ENCODE data around the gene POR. TPM values are rescaled to one million over a fixed set of nuclear protein-coding genes. Genes with fewer than 3 reads are reported as not detected.

POR gene
- total and polyA plus RNA-seq, 2 of the 8 experiments (the other 6 are each of a cell fraction or from before 2014, with no cell fraction given): 98.7 to 144 TPM

DNA sequence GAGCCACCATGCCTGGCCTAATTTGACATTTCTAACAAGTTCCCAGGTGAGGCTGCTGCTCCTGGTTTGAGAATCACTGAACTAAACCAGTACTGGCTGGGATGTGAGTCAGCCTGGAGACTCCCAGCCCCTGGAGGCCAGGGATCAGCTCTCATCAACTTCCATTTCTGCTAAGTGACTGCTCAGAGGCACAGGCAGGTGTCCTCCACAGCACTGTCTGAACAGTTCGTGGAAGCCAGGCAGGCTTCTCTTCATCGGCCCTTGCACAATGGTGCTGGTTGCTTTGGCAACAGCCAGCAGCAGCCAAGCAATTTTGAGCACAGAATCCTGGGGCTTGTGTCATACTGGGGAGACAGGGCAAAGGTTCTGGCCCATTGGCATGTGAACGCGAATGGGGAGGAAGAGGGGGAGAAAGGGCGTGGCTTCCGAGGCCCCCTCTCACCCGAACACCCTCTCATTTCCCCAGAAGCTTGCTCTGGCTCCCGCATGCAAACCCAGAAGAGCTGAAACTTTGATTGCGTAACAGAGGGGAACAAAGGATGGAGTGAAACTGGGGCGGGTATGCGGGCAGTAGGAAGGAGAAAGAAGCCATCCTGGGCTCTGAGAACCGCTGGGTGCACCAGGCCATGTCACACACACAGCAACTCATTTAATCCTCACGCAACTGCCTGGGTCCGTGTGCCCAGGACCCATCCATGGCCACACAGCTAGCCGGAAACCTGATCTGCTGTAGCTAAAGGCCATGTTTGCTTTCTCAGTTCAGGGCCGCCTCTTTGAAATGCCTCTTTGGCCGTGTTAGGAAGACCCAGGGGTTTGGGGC, 9.0 kb upstream of the POR start:
- Histone ChIP-seq H2BK20ac (ENCODE audit: low read length) (no peak overlapping the region), H3K27ac (ENCODE audit: low read depth, low read length) (peak overlapping the region; percentile 48; the same call in 1 of the 2 replicates), H2BK15ac (ENCODE audit: low read length) (0 out of 2 replicates have a peak overlapping the region, but pooled peaks have one; percentile 3), H2AK5ac (ENCODE audit: low read depth, low read length) (no peak overlapping the region), H3K4ac (replicated peaks; ENCODE audit: insufficient read length, low read depth, low read length) (no peak overlapping the region), H2BK5ac (ENCODE audit: low read depth, low read length) (peak overlapping the region; percentile 14; the same call in 1 of the 2 replicates), H3K4me1 (replicated peaks in 1 of 4; ENCODE audit: control insufficient read depth in 3 of 4, insufficient read depth in 4 of 4, low read length in 3 of 4) (peaks cover 0 to 8% (median 5%) of the 10 kb centered on the region in 4 experiments; a peak in 5 of 7 replicates), H3K9me3 (ENCODE audit: insufficient read depth in 2 of 2, low read depth in 1 of 2, low read length in 1 of 2) (no peaks in the 10 kb centered on the region), H3K79me2 (ENCODE audit: control insufficient read depth in 1 of 2, insufficient read depth in 2 of 2, low read length in 2 of 2) (no peaks in the 10 kb centered on the region), H3K36me3 (ENCODE audit: control insufficient read depth in 2 of 4, insufficient read depth in 4 of 4, low read length in 3 of 4) (no peaks in the 10 kb centered on the region), H3K27me3 (replicated peaks in 1 of 4; ENCODE audit: control insufficient read depth in 3 of 4, extremely low read depth in 1 of 4, insufficient read depth in 3 of 4, low read length in 3 of 4) (no peaks in the 10 kb centered on the region), H3K9ac (replicated peaks in 1 of 4; ENCODE audit: extremely low read depth in 1 of 4, low read depth in 3 of 4, low read length in 3 of 4) (peak overlapping the region in 1 of 4 experiments; percentile 16; a peak in 1 of 7 replicates), H4K8ac (ENCODE audit: extremely low read depth, insufficient read depth, low read length) (peak overlapping the region; percentile 19), H3K4me3 (ENCODE audit: extremely low read depth in 1 of 4, insufficient read depth in 2 of 4, low read depth in 3 of 4, low read length in 4 of 4) (no peak overlapping the region), H3K23ac (ENCODE audit: insufficient read length) (no peak overlapping the region), H3K79me1 (ENCODE audit: low read depth, low read length) (no peaks in the 10 kb centered on the region), H4K5ac (ENCODE audit: insufficient read length, low read depth, low read length) (peak overlapping the region; percentile 54), H4K20me1 (replicated peaks in 1 of 2; ENCODE audit: control insufficient read depth in 1 of 2, insufficient read depth in 2 of 2, low read length in 2 of 2) (no peaks in the 10 kb centered on the region), H4K91ac (replicated peaks; ENCODE audit: insufficient read length, low read length) (peak overlapping the region; percentile 52), H3K14ac (ENCODE audit: insufficient read length) (no peak overlapping the region), H2BK120ac (replicated peaks; ENCODE audit: low read depth, low read length) (peak overlapping the region; percentile 13), H3K23me2 (ENCODE audit: low read depth, low read length) (no peaks in the 10 kb centered on the region), H3K18ac (ENCODE audit: extremely low read depth, low read length) (no peak overlapping the region; the same call in 1 of the 2 replicates), H3K56ac (replicated peaks; ENCODE audit: insufficient read length, low read depth, low read length) (no peak overlapping the region), H2BK12ac (ENCODE audit: low read depth, low read length) (peak overlapping the region; percentile 63; the same call in 1 of the 2 replicates), H3K4me2 (ENCODE audit: insufficient read depth in 1 of 2, low read depth in 2 of 2, low read length in 2 of 2) (peak overlapping the region; percentile 23 to 61; a peak in 3 of 4 replicates), H2AFZ (ENCODE audit: low read length) (peak overlapping the region; percentile 98)
- POLR2A ChIA-PET (ENCODE audit: partially characterized antibody): interaction anchor here (0.7 to 5.4 kb wide), 7 partner anchors 9 to 55 kb away, joined by 3 to 43 read pairs (median 4); partner anchors contain the start of gene POR
- no peak for FAIRE-seq
- CTCF ChIA-PET (ENCODE audit: partially characterized antibody): interaction anchor here (0.9 to 1.8 kb wide), 3 partner anchors 33 to 114 kb away, joined by 3 to 6 read pairs (median 3); no protein-coding TSS in a partner anchor
- DNase-seq (ENCODE audit: low read depth in 1 of 2, low spot score in 2 of 2): peak in 1 of 2 experiments; percentile 67
- WGBS, 2 experiments (ENCODE audit: extremely low coverage in 1 of 2, insufficient coverage in 1 of 2, insufficient read length in 1 of 2, insufficient replicate concordance in 2 of 2, low coverage in 1 of 2, low lambda C conversion rate in 2 of 2, missing lambda C conversion rate in 1 of 2): 50% methylated on average over 17 of the region's 17 CpGs; no CpG with 5 or more reads in 1 of the 2 experiments
- TF ChIP-seq ASH2L (IDR thresholded peaks at IDR 0.05; ENCODE audit: low read length) (peak; percentile 37), CREB1 (IDR thresholded peaks at IDR 0.05) (peak; percentile 16; the same call in 1 of the 2 replicates), HDAC2 (IDR thresholded peaks at IDR 0.05; ENCODE audit: borderline replicate concordance in 1 of 2, low read depth in 2 of 2, low read length in 2 of 2) (peak in 1 of 2 experiments; percentile 70; a peak in 1 of 4 replicates), CEBPB (IDR thresholded peaks at IDR 0.05; ENCODE audit: low read depth, low read length) (peak; percentile 99), SIN3A (conservative IDR thresholded peaks at IDR 0.05 in 1 of 2, IDR thresholded peaks at IDR 0.05 in 1 of 2; ENCODE audit: low read depth in 1 of 2, low read length in 2 of 2) (no peak), TEAD4 (IDR thresholded peaks at IDR 0.05; ENCODE audit: low read depth, low read length) (peak; percentile 37; the same call in 1 of the 2 replicates), POLR2A (IDR thresholded peaks at IDR 0.05; ENCODE audit: control extremely low read depth in 1 of 2, low read depth in 2 of 2, low read length in 2 of 2) (peak in 1 of 2 experiments; percentile 23; a peak in 1 of 3 replicates), TBP (IDR thresholded peaks at IDR 0.05; ENCODE audit: low read depth, low read length) (peak; percentile 41; the same call in 1 of the 2 replicates)
- TF ChIP-seq, protein P1, sequence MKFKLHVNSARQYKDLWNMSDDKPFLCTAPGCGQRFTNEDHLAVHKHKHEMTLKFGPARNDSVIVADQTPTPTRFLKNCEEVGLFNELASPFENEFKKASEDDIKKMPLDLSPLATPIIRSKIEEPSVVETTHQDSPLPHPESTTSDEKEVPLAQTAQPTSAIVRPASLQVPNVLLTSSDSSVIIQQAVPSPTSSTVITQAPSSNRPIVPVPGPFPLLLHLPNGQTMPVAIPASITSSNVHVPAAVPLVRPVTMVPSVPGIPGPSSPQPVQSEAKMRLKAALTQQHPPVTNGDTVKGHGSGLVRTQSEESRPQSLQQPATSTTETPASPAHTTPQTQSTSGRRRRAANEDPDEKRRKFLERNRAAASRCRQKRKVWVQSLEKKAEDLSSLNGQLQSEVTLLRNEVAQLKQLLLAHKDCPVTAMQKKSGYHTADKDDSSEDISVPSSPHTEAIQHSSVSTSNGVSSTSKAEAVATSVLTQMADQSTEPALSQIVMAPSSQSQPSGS (IDR thresholded peaks at IDR 0.05; ENCODE audit: low read length): 0 out of 2 replicates have a peak, but pooled peaks have one; percentile 30
